ENCODE data around the gene MIOX.
"Not testable (repeated sequence)": the region's sequence is repeated elsewhere in the genome, so short reads cannot be mapped to it uniquely, and the experiment has no call there.

The MIOX gene

GRCh38 chr22:50517495-50518260 is 31.0 kb downstream of the MIOX start:
- no peak for TF ChIP-seq ZFX (IDR thresholded peaks at IDR 0.05; ENCODE audit: borderline replicate concordance)
- no peak for TF ChIP-seq CTCF (IDR thresholded peaks at IDR 0.05)

GRCh38 chr22:50518606-50519005 is 31.9 kb downstream of the MIOX start:
- H3K27ac ChIP-seq: no peak overlapping the region
- TF ChIP-seq CTCF (IDR thresholded peaks at IDR 0.05) (no peak), ZFX (IDR thresholded peaks at IDR 0.05; ENCODE audit: borderline replicate concordance) (no peak)

More at GRCh38 chr22:50517495-50518260, 31.0 kb downstream of the MIOX start:
- no peak overlapping the region for H3K27ac ChIP-seq

GRCh38 chr22:50519151-50519550 is 32.5 kb downstream of the MIOX start:
- H3K27ac ChIP-seq: no peak overlapping the region
- TF ChIP-seq ZFX (IDR thresholded peaks at IDR 0.05; ENCODE audit: borderline replicate concordance) (no peak), CTCF (IDR thresholded peaks at IDR 0.05) (no peak)

GRCh38 chr22:50520184-50520583 is 33.5 kb downstream of the MIOX start:
- not testable (repeated sequence) for H3K27ac ChIP-seq

GRCh38 chr22:50520826-50521453 is 34.3 kb downstream of the MIOX start:
- TF ChIP-seq ZFX (IDR thresholded peaks at IDR 0.05; ENCODE audit: borderline replicate concordance): no peak
- no peak for TF ChIP-seq CTCF (IDR thresholded peaks at IDR 0.05)
- H3K27ac ChIP-seq: no peak overlapping the region

GRCh38 chr22:50521710-50522109 is 35.1 kb downstream of the MIOX start:
- H3K27ac ChIP-seq: no peak overlapping the region
- TF ChIP-seq ZFX (IDR thresholded peaks at IDR 0.05; ENCODE audit: borderline replicate concordance): no peak
- TF ChIP-seq CTCF (IDR thresholded peaks at IDR 0.05): no peak

DNA sequence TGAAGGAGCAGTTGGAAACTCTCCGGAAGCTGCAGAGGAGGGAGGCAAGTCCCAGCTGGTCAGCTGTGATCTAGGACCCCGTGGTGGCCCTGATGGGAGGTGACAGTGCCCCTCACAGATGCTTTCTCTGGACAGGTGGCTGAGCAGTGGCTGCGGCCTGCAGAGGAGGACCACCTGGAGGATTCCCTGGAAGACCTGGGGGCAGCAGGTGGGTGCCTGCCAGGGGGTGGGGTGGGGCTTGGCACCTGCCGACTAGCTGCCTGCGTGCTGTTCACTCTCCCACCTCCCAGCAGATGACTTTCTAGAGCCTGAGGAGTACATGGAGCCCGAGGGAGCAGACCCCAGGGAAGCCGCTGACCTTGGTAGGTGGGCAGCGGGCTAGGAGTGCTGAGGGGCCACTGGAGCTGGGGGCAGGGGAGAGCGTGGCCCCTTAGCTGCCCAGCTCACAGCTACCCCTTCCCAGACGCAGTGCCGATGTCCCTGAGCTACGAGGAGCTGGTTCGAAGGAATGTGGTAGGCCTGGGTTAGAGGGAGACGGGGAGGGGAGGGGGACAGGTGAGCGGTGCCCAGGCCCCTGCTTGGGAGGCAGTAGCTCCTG is 35.6 kb downstream of the MIOX start:
- H3K27ac ChIP-seq: no peak overlapping the region
- TF ChIP-seq CTCF (IDR thresholded peaks at IDR 0.05): no peak
- no peak for TF ChIP-seq ZFX (IDR thresholded peaks at IDR 0.05; ENCODE audit: borderline replicate concordance)

Data from 22Rv1 (cell line).